GM19239 (cell line): ENCODE results near the gene GPD1L.
"Not testable (repeated sequence)": the region's sequence is repeated elsewhere in the genome, so short reads cannot be mapped to it uniquely, and the experiment has no call there.

Experiments used
- DNase-seq: peaks from one replicate; pipeline ENCODE4 v3.0.0; 2011; ENCODE audit warnings: low spot score; ENCODE audit not compliant: insufficient read length
- FAIRE-seq: peaks from 2 replicates; lab custom pipeline; 2011; peaks lifted over from hg19 to GRCh38; lab: Jason Lieb, UNC

The GPD1L gene

GRCh38 chr3:32175607-32176197 lies 69.3 kb downstream of the GPD1L start:
- peak; percentile 42 for DNase-seq
- peak; percentile 55 for FAIRE-seq

DNA sequence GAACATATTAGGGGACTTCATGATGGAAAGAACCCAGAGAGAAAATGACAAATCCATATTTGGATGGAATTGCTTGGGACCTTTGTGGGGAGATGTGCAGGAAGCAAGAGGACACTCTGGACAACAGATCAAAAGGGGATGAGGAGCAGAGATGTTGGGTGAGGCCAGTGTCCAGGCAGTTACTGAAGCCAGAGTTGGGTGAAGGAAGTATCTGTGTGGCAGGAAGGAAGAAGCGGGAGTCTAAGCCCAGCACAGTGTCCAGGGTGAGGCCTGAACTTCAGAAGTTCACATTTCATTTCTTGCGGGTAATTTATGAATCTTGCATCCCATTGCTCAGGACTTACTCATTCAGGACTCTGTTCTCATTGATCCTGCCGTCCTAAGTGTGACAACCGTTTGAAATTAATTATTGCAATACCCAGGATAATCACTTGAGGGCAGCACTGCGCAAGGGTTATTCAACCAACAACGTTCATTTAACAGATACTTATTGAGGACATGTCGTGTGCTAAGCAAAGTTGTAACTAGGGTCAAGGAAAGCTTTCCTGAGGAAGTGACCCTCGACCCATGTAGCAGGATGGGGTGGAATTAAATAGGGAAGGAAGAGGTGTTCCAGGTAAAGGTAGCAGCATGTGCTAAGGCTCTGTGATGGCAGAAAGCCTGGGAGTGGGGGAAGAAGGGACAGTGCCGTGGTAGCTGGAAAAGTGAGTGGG lies 70.7 kb downstream of the GPD1L start:
- FAIRE-seq (peak; percentile 75), DNase-seq (no peak)

GRCh38 chr3:32177702-32178198 lies 71.3 kb downstream of the GPD1L start:
- no peak for FAIRE-seq
- peak; percentile 25 for DNase-seq

DNA sequence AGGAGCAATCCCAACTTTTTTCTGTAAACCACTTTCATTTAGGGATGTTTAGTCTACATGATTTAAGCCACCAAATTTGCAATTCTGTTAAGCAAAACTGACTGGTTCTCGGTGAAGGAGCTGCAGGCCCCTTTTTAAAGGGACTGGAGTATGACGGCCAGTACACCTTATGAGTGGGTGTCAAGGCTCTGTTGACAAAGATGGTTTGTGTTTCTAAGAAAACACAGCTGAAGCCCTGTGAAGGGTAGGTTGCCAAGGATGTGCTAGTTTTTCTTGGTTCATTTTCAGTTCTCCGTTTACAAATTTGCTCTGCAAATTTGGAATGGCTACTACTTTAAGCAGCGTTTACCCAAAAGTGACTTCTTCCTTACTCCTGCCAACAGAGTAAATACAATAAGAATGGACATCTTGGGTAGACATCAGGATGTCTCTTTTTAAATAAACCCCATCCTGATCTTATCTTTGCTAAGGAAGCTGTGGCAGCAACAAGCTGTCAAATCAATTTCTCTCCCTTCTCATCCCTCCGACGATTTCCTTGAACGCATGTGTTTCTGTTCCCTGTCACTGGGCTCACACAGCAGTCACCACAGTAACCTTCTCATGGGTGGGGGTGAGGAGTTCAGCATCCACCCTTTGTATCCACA lies 73.8 kb downstream of the GPD1L start:
- DNase-seq = no peak
- FAIRE-seq = no peak

- FAIRE-seq (no peak), DNase-seq (no peak)
Observed at GRCh38 chr3:32181365-32181764, 74.9 kb downstream of the GPD1L start.

DNA sequence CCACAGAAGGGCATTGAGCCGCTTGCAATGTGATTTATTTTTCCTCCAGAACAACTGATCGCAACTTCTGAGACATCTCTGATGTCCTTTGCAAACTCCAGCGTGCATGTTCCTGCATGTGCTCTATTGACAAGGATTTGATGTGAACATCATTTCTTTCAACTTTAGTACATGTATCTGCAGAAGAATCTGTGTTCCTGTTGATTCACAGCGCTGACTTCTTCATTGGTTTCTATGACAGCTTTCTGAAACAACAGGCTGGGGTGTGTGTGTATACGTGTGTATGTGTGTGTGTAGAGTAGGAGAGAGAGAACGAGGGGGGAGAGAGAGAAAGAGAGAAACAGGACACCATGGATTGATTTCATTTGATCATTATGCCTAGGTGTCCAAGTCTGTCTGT lies 75.4 kb downstream of the GPD1L start:
- FAIRE-seq = no peak
- DNase-seq = no peak

- FAIRE-seq (no peak), DNase-seq (no peak)
Observed at GRCh38 chr3:32184187-32184730, 77.8 kb downstream of the GPD1L start.

DNA sequence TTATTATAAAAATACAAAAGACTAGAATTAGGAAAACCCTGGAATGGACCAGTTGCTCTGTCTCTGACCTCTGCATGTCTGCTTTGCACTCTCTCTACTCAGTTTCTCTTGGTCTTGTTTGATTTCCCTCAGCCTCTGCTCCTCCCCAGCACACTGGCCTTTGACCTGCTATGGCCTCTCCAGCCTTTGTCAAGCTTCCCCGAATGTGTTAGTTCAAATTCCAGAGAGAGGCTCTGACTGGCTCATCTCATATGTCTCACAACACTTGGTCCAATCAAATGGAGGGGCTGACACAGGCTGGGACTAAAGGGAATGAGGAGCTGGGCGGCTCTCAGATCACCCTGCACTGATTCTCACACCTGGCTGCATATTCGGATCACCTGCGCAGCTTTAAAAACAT lies 79.7 kb downstream of the GPD1L start:
- no peak for FAIRE-seq
- DNase-seq = no peak

DNA sequence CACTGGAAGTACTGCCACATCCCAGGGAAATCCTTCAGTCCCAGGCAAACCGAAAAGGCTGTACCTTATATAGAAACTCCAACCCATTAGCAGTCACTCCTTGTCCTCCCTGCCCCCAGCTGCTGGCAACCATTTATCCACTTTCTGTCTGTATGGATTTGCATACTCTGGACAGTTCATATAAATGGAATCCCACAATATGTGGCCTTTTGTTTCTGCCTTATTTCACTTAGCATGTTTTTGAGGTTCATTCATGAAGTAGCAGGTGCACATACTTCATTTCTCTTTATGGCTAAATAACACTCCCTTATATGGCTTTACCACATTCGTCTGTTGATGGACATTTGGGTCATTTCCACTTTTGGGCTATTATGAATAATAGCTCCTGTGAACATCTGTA lies 80.5 kb downstream of the GPD1L start:
- no peak for FAIRE-seq

GRCh38 chr3:32189693-32190092 lies 83.3 kb downstream of the GPD1L start:
- no peak for FAIRE-seq
- no peak for DNase-seq

More for the DNA sequence above, 80.5 kb downstream of the GPD1L start:
- no peak for DNase-seq

- not testable (repeated sequence) for DNase-seq, FAIRE-seq
Observed at GRCh38 chr3:32190556-32190955, 84.1 kb downstream of the GPD1L start.

- FAIRE-seq (no peak), DNase-seq (no peak)
Observed at GRCh38 chr3:32193101-32193500, 86.7 kb downstream of the GPD1L start.

DNA sequence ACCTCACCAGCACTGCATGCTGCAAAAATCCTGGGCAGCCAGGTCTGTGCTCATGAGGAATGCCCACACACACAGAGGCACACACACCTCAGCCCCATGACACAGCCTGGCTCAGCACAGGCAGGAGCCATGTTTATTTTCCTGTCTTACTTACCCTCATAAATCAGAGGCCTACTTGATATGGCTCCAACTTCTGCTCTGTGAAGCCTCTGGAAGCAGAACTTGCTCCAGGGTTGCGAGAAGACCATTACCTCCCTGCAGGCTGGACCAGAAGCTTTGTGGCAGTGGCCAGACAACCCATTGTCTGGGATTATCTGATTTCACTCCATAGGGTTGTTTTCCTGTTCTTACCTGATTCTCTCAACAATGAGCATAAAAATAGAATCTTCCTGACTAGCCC lies 88.2 kb downstream of the GPD1L start:
- DNase-seq (no peak), FAIRE-seq (no peak)

DNA sequence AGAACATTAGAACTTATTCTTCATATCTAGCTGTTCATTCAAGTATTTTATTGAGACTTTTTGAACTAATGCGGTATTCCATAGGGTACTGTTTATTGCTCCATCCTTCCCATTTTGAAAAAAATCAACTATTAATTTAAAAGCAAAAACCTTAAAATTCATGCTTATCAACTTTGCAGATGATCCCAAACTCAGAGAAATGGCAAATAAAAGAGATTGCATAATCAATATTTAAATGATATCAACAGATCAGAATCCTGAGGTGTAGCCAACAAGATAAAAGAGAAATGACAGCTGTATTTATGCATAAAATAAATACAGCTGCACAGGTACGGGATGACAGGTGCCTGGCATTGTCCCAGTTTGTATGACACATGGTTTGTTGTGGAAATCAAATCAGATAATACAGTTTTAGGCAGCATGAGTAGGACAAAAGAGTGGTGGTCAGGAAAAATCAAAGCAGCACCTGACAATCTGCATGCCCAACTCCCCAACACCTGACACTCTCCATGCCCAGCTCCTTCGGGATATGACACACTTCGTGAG lies 89.6 kb downstream of the GPD1L start:
- DNase-seq (no peak), FAIRE-seq (no peak)

DNA sequence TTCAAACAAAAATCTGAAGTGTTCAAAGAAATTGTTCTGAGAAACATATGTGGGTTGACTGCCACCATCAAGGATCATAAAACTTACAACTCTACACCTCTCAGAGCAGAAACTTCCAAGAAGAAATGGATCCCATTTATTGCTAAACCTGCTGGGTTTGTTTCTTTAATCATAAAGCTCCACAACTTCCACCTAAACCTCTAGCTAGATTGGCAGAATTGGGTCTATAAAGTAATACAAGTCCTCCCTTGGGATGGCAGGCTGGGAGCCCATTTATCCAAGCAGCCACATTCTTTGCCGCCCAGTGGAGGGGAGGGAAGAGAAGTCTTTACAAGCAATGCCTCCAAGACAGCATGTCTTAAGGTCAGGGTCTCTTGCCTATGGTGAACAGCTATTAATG lies 91.6 kb downstream of the GPD1L start:
- no peak for DNase-seq
- FAIRE-seq = no peak

DNA sequence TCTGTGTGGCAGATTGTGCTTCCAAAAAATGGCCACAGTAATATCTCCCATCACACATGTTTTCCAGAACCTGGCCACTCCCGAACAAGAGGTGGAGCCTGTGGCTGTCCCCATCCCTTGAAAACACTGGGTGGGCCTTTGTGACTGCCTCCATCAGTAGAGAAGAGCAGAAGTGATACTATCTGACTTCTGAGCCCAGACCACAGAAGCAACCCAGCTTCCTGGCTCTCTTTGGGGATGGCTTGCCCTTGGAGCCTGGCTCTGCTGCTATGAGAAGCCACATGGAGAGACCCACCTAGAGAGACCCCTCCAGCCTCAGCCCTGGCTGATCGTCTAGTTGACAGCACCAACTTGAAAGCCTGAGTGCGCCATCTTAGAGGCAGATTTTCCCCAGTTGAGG lies 92.3 kb downstream of the GPD1L start:
- DNase-seq (no peak), FAIRE-seq (no peak)

GRCh38 chr3:32200490-32200889 lies 94.1 kb downstream of the GPD1L start:
- no peak for DNase-seq
- FAIRE-seq = no peak

DNA sequence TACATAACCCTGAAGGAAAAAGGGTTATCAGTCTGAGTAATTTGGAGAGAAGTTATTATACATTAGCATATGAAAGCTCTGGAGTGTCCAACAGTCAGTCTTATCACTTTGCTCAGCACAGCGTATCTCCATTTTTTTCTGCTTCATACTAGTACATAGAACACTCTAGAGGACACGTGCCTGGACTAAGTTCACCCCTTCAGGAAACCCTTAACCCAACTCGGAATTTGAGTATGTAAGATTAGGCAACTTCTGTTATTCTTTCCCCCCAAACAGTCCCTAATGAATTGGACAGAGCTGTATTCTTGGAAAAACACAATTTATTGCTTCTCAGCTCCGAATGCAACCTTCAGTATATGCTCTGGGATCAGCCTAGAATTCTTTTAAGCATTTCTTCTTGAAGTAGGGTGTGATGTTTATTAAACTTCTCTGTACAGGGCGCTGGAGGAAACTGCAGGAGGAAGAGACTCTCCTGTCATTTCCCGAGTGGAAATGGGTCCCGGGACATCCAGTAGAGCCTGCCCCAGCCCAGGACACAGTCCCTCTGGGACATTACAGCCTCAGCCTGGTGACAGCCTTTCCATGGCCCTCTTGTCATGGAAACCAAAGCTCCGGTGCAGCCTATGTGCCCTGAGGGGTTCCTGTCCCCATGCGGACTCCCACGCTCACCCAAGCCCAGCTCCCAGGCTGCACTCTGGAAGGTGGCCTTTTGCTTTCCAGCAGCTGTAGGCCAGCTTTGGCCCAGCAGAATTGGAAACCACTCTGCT lies 94.8 kb downstream of the GPD1L start:
- no peak for FAIRE-seq
- no peak for DNase-seq

- no peak for DNase-seq
- no peak for FAIRE-seq
Observed at GRCh38 chr3:32202496-32202895, 96.1 kb downstream of the GPD1L start.

GRCh38 chr3:32203854-32204253 lies 97.4 kb downstream of the GPD1L start:
- DNase-seq = no peak

More at GRCh38 chr3:32203854-32204253, 97.4 kb downstream of the GPD1L start:
- no peak for FAIRE-seq
